PFSK-1 (cell line): Measurements from ENCODE around the gene TSEN34.

ENCODE experiments used
- FOXP2 ChIP-seq: optimal IDR thresholded peaks from 2 replicates; pipeline ENCODE3; 2011; ENCODE audit warnings: borderline replicate concordance, control low read depth, inconsistent platforms; ENCODE audit not compliant: insufficient read depth; ENCODE audit errors: extremely low read length, extremely low read depth
- POLR2AphosphoS5 ChIP-seq: IDR thresholded peaks from 2 replicates; pipeline ENCODE4 v1.6.1; 2012; ENCODE audit warnings: low read depth, mild to moderate bottlenecking, control low read depth, low read length, moderate library complexity
- SIN3A ChIP-seq: IDR thresholded peaks from 2 replicates; pipeline ENCODE4 v1.6.1; 2012; ENCODE audit warnings: mild to moderate bottlenecking, low read length, moderate library complexity, borderline replicate concordance; ENCODE audit not compliant: insufficient read depth
- TAF1 ChIP-seq: IDR thresholded peaks from 2 replicates; pipeline ENCODE4 v1.6.1; 2012; ENCODE audit warnings: low read length, control low read depth, borderline replicate concordance; ENCODE audit not compliant: insufficient read depth
- TF ChIP-seq, protein P1 (sequence below), 2 experiments: IDR thresholded peaks; 2 replicates each; pipeline versions ENCODE4 v1.6.1 to v1.8.0; 2011 to 2012; ENCODE audit warnings: low read depth in 2 of 2, low read length in 2 of 2, control low read depth in 1 of 2, inconsistent platforms in 1 of 2, mild to moderate bottlenecking in 1 of 2, moderate library complexity in 1 of 2; ENCODE audit not compliant: insufficient read depth in 1 of 2

Gene TSEN34

DNA sequence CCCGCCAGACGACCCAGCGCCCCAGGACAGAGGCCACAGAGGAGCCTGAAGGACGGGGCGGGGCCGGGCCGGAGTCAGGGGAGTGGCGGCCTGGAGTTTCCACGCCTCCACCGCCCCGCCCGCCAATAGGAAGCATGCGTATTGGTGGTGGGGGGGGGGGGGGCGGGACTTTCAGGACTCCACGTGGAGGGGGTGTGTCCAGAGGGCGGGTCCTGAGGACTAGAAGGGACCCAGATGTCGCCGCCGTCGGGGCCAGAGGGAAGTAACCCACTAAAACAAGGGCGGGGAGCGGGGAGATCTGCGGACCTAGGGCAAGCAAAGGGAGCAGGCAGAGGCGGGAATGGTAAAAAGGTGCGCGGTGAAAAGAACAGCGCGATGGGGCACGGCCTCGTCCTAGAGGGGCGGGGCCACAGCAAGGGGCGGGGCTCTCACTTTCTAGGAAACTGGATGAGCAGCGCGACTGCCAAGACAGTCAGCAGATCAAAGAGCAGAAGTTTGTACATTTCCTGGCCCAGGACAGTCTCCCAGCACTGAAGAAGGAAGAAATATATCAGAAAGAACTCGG lies 28.8 kb upstream of the TSEN34 start:
- TF ChIP-seq SIN3A, result no peak
- no peak for TF ChIP-seq FOXP2
- no peak for TF ChIP-seq POLR2AphosphoS5
- TF ChIP-seq, protein P1, sequence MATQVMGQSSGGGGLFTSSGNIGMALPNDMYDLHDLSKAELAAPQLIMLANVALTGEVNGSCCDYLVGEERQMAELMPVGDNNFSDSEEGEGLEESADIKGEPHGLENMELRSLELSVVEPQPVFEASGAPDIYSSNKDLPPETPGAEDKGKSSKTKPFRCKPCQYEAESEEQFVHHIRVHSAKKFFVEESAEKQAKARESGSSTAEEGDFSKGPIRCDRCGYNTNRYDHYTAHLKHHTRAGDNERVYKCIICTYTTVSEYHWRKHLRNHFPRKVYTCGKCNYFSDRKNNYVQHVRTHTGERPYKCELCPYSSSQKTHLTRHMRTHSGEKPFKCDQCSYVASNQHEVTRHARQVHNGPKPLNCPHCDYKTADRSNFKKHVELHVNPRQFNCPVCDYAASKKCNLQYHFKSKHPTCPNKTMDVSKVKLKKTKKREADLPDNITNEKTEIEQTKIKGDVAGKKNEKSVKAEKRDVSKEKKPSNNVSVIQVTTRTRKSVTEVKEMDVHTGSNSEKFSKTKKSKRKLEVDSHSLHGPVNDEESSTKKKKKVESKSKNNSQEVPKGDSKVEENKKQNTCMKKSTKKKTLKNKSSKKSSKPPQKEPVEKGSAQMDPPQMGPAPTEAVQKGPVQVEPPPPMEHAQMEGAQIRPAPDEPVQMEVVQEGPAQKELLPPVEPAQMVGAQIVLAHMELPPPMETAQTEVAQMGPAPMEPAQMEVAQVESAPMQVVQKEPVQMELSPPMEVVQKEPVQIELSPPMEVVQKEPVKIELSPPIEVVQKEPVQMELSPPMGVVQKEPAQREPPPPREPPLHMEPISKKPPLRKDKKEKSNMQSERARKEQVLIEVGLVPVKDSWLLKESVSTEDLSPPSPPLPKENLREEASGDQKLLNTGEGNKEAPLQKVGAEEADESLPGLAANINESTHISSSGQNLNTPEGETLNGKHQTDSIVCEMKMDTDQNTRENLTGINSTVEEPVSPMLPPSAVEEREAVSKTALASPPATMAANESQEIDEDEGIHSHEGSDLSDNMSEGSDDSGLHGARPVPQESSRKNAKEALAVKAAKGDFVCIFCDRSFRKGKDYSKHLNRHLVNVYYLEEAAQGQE (IDR thresholded peaks at IDR 0.05; ENCODE audit: insufficient read depth in 1 of 2, low read depth in 2 of 2, low read length in 2 of 2), result no peak
- no peak for TF ChIP-seq TAF1

DNA sequence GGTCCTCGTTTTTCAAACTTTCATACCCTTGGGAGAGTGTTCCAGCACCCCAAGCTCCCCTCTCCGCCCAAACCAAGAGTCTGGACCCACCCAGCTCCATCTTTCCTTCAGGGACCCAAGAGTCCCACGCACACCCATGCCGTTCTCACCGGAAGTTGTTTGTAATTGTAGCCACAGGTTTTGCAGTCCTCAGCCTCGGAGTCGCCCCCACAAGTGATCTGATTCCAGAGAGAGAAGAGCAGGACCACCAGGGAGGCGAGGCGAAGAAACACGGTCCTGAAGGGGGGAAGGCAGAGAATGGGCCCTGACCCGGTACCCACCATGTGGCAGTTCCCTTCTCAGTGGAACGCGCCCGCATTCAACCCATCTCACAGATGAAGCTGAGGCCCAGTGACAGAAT lies 28.2 kb upstream of the TSEN34 start:
- no peak for TF ChIP-seq POLR2AphosphoS5
- TF ChIP-seq TAF1, result no peak
- TF ChIP-seq FOXP2, result no peak
- no peak for TF ChIP-seq SIN3A
- TF ChIP-seq, protein P1 (IDR thresholded peaks at IDR 0.05; ENCODE audit: insufficient read depth in 1 of 2, low read depth in 2 of 2, low read length in 2 of 2), result no peak

DNA sequence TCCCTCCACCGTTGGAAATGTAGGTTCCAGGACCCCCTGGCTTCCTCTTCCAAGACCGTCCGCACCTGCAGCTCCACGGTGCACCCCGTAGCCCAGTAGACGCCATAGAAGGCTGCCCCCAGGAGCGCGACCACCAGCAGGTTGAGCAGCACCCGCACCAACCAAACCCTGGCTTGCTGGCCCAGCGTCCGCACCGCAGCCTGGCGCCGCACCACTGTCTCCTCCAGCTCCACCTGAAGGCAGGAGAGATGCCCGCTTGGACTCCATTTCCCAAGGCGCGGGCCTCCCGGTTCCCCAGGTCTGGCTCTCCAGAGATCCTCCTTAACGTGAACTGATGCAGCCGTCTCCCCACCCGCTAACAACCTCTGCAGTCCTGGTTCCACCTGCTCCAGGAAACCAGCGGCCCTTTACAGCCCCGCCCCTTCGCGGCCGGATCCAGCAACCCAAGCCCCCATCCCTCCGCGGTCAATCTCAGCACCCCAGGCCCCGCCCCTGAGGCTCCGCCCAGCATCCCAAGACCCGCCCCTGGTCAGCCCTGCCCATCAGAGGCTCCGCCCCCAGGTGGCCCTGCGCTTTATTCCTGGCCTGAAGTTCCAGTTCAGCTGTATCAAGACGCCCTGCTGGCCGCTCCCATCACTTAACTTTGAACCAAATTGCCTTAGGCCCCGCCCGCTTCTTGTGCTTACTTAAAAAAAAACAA lies 26.6 kb upstream of the TSEN34 start:
- TF ChIP-seq FOXP2 (no peak), SIN3A (no peak), POLR2AphosphoS5 (no peak), TAF1 (no peak)
- TF ChIP-seq, protein P1 (IDR thresholded peaks at IDR 0.05; ENCODE audit: insufficient read depth in 1 of 2, low read depth in 2 of 2, low read length in 2 of 2), result no peak

DNA sequence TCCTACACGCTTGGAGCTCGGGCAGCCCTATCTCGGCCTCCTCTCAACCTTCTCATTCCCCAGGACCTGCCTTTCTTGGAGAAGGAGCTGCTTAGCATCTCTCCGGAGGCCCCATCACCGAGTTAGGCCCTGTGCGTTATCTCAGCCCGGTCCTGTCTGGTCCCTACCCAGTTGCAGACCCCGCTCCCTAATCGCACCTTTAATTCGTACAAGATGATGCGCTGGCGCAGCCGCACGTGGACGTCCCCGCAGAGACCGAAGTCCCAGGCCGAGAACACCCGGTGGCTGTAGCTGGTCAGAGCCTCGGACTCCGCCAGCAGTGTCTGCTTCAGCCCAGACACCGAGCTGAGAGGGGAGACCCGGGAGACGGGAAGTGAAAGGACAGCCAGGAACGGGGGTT lies 25.9 kb upstream of the TSEN34 start:
- TF ChIP-seq SIN3A, result no peak
- no peak for TF ChIP-seq POLR2AphosphoS5
- TF ChIP-seq TAF1, result no peak
- no peak for TF ChIP-seq FOXP2
- TF ChIP-seq, protein P1 (IDR thresholded peaks at IDR 0.05; ENCODE audit: insufficient read depth in 1 of 2, low read depth in 2 of 2, low read length in 2 of 2), result no peak
